Hematopoietic multipotent progenitor cell treated with erythropoietin and hydrocortisone succinate and interleukin-3 and kit ligand, for 8 days (in vitro differentiated cells): ENCODE results near the gene UPK3BL1.
"Not testable (repeated sequence)": the region's sequence is repeated elsewhere in the genome, so short reads cannot be mapped to it uniquely, and the experiment has no call there.

Source experiments
- DNase-seq: peaks from one replicate; pipeline ENCODE4 v3.0.0-alpha.2; 2015

The UPK3BL1 gene

GRCh38 chr7:102618122-102618521, 24.5 kb downstream of the UPK3BL1 start:
- not testable (repeated sequence) for DNase-seq

GRCh38 chr7:102616507-102617125, 26.0 kb downstream of the UPK3BL1 start, which contains the start of gene RASA4:
RASA4 (minus strand) TSS chr7:102616756; CDS start chr7:102616689, 67 bp downstream.
- not testable (repeated sequence) for DNase-seq

GRCh38 chr7:102615930-102616329, 26.7 kb downstream of the UPK3BL1 start:
- DNase-seq = not testable (repeated sequence)

- DNase-seq = not testable (repeated sequence)
Observed at GRCh38 chr7:102614873-102615272, 27.7 kb downstream of the UPK3BL1 start.

DNA sequence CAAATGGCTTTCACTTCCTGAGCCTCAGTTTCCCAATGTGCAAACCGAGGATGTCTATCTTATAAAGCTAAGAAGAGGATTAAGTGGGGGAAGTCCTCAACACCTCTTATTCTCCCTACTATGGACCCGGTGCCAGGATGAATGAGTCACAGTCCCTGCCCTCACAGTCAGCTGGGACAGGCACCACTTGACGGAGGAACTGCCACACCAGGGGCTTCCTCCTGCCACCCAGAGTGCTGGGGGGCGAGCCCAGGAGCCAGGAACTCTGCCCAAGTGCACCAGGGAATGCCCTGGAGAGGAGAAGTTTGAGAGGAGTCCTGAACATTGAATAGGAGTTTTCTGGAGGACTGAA, 28.3 kb downstream of the UPK3BL1 start:
- not testable (repeated sequence) for DNase-seq

DNA sequence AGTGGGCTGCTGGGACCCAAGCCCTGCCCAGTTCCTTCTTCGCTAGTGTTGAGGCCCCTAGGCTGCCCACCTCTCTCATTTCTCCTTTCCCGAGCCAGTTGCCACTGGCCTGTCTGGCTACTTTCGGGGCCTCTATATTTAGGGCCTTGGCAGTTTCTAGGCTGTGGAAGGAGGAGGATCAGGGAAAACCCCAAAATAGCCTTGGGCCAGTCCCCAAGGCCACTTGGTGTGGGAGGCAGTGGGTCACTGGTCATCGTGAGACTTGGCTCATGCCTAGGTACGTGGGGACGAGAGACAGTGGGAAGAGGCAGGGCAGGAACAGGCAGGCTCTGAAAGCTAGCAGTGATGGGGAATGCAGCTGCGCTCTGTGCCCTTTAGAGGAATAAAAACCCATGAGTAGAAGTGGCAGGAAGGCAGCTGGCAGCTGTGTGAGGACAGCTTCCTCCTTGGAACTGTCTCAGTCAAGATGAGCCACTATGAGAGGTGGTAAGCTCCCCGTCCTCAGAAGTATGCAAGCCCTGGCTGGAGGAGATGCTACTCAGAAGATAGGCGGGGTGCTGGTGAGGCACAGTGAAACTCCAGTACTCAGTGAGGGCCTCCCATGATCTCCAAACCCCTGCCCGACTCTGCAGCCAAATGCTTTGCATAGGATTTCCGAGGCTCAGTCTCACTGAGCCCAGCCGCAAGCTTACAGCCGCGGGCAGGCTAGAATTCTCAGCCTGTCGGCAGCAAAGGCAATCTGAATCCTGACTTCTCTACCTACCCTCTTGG, 28.8 kb downstream of the UPK3BL1 start:
- DNase-seq = not testable (repeated sequence)

DNA sequence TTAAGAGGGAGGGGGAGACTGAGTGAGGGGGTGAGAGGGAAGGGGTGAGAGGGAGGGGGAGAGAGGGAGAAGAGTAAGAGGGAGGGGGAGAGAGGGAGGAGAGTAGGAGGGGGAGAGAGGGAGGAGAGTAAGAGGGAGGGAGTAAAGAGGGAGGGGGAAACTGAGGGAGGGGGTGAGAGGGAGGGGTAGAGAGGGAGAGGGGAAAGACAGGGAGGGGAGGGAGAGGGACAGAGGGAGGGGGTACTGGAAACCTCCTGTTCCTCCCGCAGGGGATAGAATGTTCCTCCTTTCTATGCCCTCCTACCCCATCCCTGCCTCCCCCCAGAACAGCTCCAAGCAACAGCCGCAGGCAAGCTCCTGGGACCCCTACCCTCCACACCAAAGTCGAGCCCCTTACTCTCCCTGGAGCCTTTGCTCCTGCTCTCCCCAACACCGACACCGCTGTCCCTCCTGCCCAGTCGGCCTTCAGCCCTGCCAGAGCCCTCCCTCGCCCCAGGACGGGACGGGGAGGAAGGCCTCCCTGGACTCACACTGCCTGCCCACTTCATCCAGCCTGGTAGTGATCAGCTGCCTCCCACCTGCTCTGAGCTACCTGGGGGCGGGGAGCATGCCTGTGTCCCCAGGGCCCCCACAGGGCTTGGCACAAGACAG, 30.8 kb downstream of the UPK3BL1 start:
- not testable (repeated sequence) for DNase-seq

GRCh38 chr7:102611013-102611674, 31.4 kb downstream of the UPK3BL1 start:
- DNase-seq = not testable (repeated sequence)

DNA sequence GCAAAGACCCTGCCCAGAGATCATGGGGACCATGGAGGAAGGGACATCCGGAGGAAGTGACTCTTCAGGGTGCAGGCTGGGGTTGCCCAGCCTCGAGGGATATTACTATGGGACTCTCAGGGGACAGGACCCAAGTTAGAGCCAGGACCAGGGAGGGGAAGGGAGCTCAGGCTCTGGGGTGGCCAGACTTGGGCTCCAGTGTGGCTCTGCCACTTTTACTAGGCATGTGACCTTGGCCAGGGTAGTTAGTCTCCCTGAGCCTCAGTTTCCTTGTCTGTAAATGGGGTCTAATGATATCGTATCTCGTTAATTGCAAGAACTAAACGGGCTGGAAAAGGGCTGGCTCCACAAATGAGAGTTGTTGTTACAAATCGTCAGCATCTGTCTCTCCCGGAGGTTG, 32.1 kb downstream of the UPK3BL1 start:
- not testable (repeated sequence) for DNase-seq

DNA sequence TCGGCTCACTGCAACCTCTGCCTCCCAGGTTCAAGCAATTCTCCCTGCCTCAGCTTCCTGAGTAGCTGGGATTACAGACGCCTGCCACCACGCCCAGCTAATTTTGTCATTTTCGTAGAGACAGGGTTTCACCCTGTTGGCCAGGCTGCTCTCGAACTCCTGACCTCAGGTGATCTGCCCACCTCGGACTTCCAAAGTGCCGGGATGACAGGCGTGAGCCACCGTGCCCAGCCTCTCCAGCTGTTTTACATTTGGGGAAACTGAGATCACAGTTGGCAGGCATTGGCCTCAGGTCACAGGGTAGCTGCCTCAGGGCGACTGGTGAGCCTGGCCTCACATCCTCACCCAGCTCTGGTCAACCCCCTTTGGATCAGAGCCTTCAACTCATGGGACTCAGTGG, 32.9 kb downstream of the UPK3BL1 start:
- not testable (repeated sequence) for DNase-seq

DNA sequence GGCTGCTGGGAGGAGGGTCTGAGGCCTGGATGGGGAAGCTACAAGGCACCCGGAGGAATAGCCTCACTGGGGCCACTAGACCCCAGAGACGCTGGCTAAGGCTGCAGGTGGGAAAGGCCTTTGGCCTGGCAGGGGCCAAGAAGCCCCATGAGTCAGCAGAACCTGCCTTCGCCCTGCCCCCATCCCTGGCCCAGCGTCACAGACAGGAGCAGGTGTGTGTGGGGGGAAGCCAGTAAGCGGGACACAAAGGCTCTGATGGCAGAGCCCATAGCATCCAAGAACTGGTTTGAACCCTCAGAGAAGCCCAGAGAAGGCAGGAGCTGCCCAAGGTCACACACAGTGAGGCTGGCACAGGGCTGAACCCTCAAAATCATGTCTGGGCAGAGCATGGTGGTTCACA, 35.7 kb downstream of the UPK3BL1 start:
- DNase-seq = not testable (repeated sequence)

DNA sequence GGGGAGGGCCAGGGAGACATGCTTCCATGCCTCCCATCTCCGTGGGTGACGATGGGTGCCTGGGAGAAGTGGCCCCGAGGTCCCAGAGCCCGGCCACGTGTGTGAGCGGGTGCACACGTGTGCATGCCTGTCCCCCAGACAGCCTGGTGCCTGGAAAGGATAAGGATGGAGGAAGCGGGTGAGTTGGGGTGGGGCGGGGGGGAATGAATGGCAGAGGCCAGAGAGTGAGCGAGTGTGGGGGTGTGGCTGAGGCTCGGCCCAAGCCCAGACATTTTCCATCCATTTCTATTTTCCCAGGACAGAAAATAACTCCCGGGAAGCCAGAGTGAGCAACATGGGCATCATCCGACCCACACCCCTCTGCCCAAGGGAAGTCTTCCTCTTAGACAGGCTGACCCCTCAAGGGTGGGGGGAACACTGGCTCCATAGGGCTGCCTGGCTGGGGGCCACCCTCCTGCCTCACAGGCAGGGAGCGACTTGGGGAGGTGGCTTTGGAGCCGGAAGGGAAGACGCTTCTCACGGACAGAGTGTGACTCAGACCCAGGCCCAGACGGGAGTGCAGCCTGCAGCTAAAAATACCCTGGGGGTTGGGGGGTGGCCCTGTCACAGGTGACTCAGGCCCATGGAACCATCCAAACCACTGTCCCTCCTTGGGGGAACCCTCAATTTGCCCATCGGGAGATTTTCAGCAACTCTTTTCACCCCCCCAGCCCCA, 38.0 kb downstream of the UPK3BL1 start:
- not testable (repeated sequence) for DNase-seq

DNA sequence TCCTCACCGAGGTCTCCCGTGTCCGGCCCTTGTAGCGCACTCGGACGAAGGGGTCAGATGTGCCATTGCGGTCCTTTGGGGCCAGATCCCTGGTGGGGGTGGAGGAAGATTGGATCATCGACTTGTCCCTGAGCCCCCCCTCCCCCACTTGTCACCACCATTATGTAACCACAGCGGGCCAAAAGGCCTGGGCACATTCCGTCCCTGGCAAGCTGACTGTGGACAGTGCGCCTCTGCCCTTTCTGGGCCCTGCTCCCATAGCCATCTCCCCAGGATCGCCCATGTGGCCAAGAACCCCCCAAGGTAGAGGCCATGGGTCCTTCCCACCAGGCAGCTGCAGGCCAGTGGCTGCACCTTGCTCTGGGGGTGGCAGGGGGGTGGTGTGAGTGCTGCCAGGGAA, 40.3 kb downstream of the UPK3BL1 start:
- DNase-seq = not testable (repeated sequence)

GRCh38 chr7:102599699-102600098, 42.9 kb downstream of the UPK3BL1 start:
- not testable (repeated sequence) for DNase-seq

- not testable (repeated sequence) for DNase-seq
Observed at GRCh38 chr7:102596036-102596435, 46.6 kb downstream of the UPK3BL1 start.

- not testable (repeated sequence) for DNase-seq
Observed at GRCh38 chr7:102593637-102594334, 48.8 kb downstream of the UPK3BL1 start.

DNA sequence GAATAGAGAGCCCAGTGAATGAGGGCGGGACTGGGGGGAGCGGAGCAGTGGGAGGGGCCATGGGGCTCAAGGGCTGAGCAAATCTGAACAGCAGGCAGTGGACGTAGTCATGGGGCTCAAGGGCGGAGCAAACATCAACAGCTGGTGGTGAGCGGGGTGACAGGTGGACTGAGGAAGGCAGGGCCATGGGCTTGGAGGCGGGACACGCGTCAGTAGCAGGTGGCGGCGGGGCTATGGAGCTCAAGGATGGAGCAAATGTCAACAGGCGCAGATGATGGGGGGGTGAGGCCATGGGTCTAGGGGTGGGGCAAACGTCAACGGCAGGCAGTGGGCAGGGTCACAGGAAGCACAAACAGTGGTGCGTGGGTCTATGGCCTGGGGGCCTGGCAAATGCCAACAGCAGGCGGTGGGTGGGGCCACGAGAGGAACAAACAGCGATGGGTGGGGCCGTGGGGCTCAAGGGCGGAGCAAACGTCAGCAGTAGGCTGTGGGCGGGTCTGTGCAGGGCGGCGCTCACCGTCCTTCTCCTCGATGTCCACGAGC, 50.0 kb downstream of the UPK3BL1 start:
- DNase-seq = not testable (repeated sequence)

DNA sequence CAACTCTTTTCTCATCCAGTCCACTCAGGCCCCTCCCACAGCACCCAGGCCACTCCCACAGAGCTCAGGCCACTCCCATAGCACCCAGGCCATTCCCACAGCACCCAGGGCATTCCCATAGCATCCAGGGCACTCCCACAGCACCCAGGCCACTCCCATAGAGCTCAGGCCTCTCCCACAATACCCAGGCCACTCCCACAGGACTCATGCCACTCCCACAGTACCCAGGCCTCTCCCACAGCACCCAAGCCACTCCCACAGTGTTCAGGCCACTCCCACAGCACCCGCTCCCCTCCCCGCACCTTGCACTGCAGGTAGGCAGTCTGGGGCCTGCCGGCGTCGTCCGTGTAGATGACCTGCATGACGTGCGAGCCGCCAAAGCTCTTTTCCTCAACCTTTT, 52.7 kb downstream of the UPK3BL1 start:
- DNase-seq = not testable (repeated sequence)
